GM19240 (cell line): ENCODE results near the gene RBM26.

Experiments used
- DNase-seq: peaks from one replicate; pipeline ENCODE4 v3.0.0; 2011; ENCODE audit warnings: low spot score; ENCODE audit not compliant: insufficient read length

RBM26 gene

DNA sequence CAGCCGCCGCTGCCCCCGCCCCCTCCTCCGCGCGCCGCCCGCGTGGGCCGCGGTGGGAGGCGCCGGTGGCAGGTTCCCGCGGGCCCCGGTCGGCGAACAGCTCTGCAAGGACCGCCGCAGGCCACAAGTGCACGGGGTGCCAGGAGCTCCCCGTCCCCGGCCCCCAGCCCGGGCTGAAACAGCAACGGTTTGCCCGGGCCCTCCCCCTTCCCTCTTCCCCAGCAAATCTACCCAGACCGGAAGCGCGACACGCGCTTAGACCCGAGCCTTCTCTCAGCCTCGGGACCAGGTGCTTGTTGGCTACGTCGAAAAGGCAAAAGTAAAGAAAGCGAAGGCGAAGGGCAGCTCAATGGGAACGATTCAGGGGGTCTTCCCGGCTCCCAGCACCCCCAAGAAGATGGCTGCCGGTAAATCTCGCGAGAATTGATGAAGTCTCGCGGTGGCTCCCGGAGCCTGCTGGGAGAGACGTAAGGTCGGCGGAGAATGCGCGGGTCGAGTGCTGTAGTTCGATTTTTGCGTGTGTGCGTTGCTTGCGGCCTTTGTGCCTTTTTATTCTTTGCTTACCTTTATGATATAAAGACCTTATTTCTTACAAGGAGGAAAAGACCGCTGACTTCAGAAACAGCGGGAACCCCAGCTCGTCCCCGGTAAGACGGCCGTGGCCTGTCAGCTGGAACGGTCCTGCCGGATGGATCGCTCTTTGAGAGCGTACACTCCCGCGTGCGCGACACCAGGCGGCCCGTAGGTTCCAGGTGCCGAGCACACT is at the start of gene RBM26:
Gene RBM26 (minus strand): TSS at position 425 of the 766 bp plus-strand sequence. CDS start 481 bp downstream, outside the sequence.
- peak; percentile 78 for DNase-seq

GRCh38 chr13:79455331-79455730 is 49.3 kb upstream of the RBM26 start:
- no peak for DNase-seq

DNA sequence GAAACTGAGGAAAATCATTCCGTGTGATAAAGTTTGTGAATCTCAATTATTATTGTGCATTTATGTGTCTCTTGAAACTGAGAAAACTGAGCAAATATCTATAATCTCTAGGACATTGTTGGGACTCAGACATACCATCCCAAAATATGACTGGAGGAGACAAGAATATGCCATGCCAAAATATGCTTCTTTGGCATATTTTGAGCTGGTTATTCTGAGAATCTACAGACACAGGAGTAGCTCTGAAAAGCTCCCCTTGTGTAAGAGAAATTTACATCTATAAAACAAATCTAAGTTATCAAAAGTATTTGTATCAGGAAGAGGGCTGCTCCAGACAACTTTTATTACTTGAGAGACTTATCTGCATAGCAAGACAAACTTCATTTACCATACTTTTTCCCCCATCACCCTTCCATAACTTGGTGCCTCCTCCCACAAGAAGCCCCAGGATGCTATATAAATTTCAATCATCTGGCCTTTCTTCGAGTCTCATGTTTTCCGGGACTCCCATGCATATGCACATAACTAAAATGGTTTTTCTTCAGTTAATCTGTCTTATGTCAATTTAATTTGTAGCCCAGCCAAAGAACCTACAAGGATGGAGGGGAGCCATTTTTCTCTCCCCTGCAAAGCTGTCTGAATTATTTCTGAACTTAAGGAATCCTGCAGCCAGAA is 46.3 kb upstream of the RBM26 start:
- DNase-seq, result no peak

GRCh38 chr13:79451500-79451962 is 45.5 kb upstream of the RBM26 start:
- peak; percentile 46 for DNase-seq

- DNase-seq, result no peak
Measured at GRCh38 chr13:79450110-79450509, 44.1 kb upstream of the RBM26 start.

DNA sequence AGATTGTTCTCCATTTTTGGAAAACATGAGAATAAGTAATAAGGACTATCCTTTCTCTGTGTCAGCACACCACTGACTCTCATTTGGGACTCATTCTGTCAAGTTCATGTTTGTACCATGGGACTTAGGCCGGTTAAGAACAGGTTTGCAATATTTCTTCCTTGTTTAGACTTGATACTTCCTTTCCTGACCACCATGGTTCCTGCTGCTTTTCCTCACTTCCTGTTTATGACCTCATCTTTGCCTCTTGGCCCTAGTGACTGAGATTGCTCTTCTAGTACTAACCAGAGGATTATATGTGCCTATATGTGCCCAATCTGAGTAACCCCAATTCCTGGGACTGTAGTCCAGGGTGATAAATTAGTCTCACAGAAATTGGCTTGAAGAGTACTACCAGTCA is 42.4 kb upstream of the RBM26 start:
- no peak for DNase-seq

DNA sequence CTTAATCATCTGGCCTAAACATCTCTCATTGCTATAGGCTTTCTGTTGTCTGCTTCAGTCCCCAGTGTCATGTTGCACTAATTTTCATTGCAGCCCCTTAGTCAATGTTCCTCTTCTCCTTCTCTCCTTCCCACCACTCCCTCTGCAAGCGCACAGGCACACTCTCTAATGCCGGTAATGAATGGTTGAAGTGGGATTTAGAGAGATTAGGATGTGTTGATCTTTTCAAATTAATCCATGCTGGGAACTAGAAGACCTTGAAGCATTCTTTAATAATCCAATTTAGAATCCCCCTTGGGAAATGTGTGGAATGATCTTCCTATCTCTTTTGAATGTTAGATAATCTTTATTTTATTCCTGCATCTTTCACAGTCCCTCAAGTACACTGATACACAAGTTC is 41.7 kb upstream of the RBM26 start:
- no peak for DNase-seq

- no peak for DNase-seq
Measured at GRCh38 chr13:79447141-79447540, 41.1 kb upstream of the RBM26 start.

- DNase-seq, result no peak
Measured at GRCh38 chr13:79445968-79446645, 40.1 kb upstream of the RBM26 start.

DNA sequence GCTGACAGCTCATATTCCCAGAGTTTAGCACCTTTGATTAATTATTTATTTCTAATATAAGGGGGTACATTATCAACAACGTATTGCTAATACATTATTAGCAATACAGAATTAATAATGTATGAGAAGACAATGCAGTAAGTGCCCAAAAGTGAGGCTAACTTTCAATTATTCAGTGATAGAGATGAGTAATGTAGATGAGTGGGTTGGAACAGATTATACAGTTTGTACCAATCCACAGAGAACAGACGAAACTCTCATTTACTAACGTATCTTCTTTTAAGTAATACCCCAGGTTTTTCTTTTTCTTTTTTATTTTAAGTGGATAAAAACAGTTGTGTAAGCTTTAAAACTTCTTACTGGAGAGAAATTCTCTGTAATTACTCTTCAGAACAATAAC is 36.7 kb upstream of the RBM26 start:
- no peak for DNase-seq

DNA sequence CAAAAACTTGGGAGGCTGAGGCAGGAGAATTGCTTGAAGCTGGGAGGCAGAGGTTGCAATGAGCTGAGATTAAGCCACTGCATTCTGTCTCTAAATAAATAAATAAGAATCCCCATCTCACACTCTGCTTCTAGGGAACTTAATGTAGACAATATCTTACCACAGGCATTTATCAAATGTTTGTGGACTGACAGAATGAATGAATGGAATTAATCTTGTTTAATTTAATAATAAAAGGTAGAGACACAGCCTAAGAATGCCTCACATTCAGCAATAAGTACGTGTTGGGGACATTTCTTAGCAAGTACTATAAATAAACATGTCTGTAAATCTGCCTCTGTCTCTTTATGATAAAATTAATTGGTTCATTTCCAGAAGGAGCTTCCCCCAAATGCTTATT is 36.2 kb upstream of the RBM26 start:
- DNase-seq, result no peak

- no peak for DNase-seq
Measured at GRCh38 chr13:79440958-79441528, 35.0 kb upstream of the RBM26 start.

- DNase-seq, result no peak
Measured at GRCh38 chr13:79439275-79439674, 33.2 kb upstream of the RBM26 start.

DNA sequence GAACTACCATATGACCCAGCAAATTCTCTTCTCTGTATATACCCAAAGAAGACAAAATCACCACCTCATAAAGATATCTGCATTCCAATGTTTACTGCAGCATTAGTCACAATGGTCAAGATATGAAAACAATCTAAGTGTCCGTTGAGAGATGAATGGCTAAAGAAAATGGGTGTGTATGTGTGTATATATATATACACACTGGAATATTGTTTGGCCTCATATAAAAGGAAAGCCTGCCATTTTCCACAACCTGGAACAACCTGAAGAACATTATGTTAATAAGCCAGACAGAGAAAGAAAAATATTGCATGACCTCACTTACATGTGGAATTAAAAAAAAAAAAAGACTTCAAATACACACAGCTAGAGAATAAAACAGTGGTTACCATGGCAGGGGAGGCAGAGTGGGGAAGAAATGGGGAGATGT is 29.5 kb upstream of the RBM26 start:
- no peak for DNase-seq

- DNase-seq, result no peak
Measured at GRCh38 chr13:79434556-79434955, 28.5 kb upstream of the RBM26 start.

DNA sequence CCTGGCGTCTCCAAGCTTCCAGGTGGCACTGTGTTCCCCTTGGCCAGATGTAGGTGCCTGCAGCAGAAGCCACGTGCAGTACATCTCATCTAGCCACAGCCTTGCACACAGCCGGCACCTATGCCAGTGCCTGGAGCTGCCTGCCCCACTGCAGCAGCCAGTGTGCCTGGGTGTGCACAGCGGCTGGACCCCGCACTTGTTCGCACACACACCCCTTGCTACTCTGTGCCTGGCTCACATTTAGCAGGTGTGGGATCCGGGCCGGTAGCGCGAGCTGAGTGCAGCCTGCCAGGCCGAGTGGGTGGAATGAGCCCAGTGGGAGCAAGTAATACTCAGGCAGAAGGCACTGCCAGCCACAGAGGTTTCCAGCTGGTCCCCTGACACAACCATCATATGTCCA is 26.9 kb upstream of the RBM26 start:
- DNase-seq, result no peak

DNA sequence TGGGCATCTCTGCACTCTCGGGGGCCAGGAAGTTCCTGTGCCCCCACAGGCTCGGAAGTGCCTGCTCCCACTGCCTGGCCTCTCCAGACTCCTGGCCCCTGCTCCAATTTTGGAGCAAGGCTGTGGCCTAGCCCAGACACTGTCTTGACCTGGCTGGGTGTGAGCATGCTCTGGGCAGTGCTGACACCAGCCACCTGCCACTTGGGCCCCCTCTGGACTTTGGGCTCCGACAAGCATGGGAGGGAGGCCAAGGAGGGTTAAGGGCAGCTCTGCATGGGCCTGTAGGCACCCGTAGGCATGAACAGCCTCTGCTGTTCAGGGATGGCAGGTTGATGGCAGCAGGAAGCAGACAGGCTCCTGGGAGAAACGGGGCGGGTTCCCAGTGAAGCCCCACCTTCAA is 26.0 kb upstream of the RBM26 start:
- no peak for DNase-seq

GRCh38 chr13:79429309-79429708 is 23.3 kb upstream of the RBM26 start:
- no peak for DNase-seq

DNA sequence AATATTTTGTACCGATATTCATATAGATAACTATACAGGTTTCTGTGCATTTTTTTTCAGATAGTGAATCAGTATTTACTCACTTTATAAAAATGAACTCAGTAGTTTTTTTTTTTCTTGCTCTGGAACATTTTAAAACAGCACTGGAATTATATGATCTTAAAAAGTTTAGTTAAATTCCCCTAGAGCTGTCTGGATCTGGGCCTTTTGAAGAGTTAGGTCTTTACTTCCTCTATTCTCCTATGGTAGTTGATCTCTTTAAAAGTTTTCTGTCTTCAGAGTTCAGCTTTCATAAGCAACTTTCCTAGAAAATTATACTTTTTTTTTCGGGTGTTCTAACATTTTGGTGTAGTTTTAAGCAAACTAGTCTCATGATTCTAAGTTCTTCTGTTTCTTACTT is 21.8 kb upstream of the RBM26 start:
- no peak for DNase-seq

DNA sequence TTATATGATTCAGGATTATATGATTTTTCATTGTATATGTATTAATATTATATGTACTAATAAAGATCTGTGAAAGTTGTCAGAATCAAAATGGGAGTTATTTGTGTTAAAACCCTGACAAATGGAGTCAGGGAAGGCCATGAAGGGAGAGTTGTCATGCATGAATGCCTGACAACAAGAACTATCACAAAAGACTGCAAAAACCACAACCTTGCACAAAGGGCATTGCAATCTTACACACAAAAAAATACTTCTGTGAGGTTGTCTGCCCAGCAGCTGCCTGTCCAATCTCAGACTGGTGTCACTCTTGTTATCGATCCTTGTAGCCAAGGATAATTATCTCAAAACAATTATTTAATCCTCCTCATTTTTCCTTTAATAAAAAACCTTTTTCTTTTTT is 21.2 kb upstream of the RBM26 start:
- no peak for DNase-seq

DNA sequence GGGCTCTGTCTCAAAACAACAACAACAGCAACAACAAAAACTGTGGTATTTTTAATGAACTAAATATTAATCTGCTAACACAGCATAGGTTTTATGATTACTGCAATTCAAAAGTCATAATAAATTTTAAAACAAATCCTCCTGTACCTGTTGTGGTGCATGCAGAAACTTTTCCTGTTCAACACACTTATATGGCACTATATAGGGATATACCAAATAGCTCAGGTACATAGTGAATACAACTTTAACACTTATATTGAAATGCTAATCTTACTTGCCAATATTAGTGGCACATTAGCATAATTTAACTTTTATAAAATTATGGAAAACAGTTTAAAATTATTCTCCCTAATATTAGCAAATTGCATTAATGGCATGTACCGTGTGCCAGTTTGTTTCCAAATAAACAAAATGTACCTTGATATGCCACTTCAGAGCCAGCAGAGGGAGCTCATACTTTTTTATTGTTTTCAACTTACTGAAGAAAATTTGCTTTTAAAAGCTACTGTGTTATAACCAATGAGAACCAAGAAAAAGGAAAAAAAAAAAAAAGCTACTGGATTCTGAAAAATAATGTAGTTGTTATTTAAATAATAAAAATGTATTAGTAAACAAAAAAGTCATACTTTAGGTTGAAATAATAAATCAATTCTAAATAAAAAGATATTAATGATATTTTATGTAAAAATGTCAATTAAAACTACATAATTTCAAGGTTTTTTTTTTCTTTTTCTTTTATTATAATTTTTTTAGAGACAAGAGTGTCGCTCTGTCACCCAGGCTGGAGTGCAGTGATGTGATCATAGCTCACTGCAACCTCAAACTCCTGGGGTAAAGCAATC is 18.0 kb upstream of the RBM26 start:
- DNase-seq, result no peak
